GM12892 (cell line): Measurements from ENCODE around the gene ZNF48.

Experiments used
- POLR2A ChIP-seq: IDR thresholded peaks from 2 replicates; pipeline ENCODE4 v1.6.1; 2011; ENCODE audit warnings: low read depth, low read length, control low read depth
- POLR2AphosphoS5 ChIP-seq: IDR thresholded peaks from 2 replicates; pipeline ENCODE4 v1.6.1; 2011; ENCODE audit warnings: low read depth, low read length, control low read depth
- TAF1 ChIP-seq: IDR thresholded peaks from 2 replicates; pipeline ENCODE4 v1.6.1; 2011; ENCODE audit warnings: low read depth, mild to moderate bottlenecking, control low read depth, low read length, borderline replicate concordance

DNA sequence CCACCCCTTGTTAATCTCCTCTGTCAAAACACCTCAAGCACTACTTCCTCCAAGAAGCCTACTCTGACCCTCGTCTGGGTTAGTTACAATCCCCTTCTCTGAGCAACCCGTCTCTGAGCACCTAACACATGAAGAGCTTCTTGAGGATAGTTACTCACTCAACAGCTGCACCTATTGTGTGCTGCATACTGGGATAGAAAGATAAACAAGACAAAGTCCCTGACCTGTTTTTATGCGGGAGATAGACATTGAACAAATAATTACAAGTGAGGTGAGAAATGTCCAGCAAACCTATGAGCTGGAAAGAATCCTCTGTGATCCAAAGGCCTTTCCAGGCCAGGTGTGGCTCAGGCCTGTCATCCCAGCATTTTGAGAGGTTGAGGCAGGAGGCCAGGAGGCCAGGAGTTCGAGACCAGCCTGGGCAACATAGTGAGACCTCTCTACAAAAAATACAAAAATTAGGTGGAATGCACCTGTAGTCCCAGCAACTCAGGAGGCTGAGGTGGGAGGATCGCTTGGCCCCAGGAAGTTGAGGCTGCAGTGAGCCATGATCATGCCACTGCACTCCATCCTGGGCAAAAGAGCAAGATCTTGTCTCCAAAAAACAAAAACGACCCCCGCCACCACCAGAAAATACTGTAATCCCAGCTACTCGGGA lies 6.7 kb downstream of the ZNF48 start:
- TF ChIP-seq POLR2AphosphoS5 = no peak
- TF ChIP-seq TAF1 = no peak
- no peak for TF ChIP-seq POLR2A
